GM21515 (cell line): ENCODE results near the gene SPATA46.
A peak's percentile ranks its signal among the peaks of the same experiment; 100 is the strongest.

Source experiments
- ATAC-seq: cut with Tn5 transposase; IDR thresholded peaks from one replicate; pipeline ENCODE4 v1.9.1; 2021; ENCODE audit not compliant: unreplicated experiment

The SPATA46 gene

GRCh38 chr1:162375463-162375862 is 1.2 kb downstream of the SPATA46 start:
- ATAC-seq, result no peak

GRCh38 chr1:162374406-162374805 is 2.2 kb downstream of the SPATA46 start:
- no peak for ATAC-seq

- no peak for ATAC-seq
Measured at GRCh38 chr1:162373541-162374260, 3.0 kb downstream of the SPATA46 start.

GRCh38 chr1:162373072-162373427 is 3.6 kb downstream of the SPATA46 start:
- ATAC-seq, result no peak

- no peak for ATAC-seq
Measured at GRCh38 chr1:162372159-162373071, 4.2 kb downstream of the SPATA46 start.

- no peak for ATAC-seq
Measured at GRCh38 chr1:162371611-162372010, 5.0 kb downstream of the SPATA46 start.

- ATAC-seq, result no peak
Measured at GRCh38 chr1:162370721-162371120, 5.9 kb downstream of the SPATA46 start.

- ATAC-seq, result no peak
Measured at GRCh38 chr1:162370161-162370560, 6.5 kb downstream of the SPATA46 start.

GRCh38 chr1:162369571-162369970 is 7.1 kb downstream of the SPATA46 start:
- no peak for ATAC-seq

- ATAC-seq, result no peak
Measured at GRCh38 chr1:162368451-162368850, 8.2 kb downstream of the SPATA46 start.

GRCh38 chr1:162367772-162368171 is 8.9 kb downstream of the SPATA46 start:
- ATAC-seq, result no peak

GRCh38 chr1:162367073-162367472 is 9.6 kb downstream of the SPATA46 start:
- no peak for ATAC-seq

GRCh38 chr1:162366671-162367070 is 10.0 kb downstream of the SPATA46 start:
- ATAC-seq, result no peak

GRCh38 chr1:162366149-162366548 is 10.5 kb downstream of the SPATA46 start:
- no peak for ATAC-seq

GRCh38 chr1:162365284-162366020 is 11.2 kb downstream of the SPATA46 start:
- ATAC-seq, result no peak

GRCh38 chr1:162364498-162364897 is 12.2 kb downstream of the SPATA46 start:
- ATAC-seq, result no peak

- no peak for ATAC-seq
Measured at GRCh38 chr1:162363823-162364222, 12.8 kb downstream of the SPATA46 start.

- ATAC-seq, result peak; percentile 17
Measured at GRCh38 chr1:162361349-162361748, 15.3 kb downstream of the SPATA46 start.

GRCh38 chr1:162360874-162361260 is 15.8 kb downstream of the SPATA46 start:
- ATAC-seq, result no peak

GRCh38 chr1:162360237-162360873 is 16.3 kb downstream of the SPATA46 start:
- ATAC-seq, result no peak
